Vagina (tissue), 2 donors: ENCODE results near the gene SPDYE4. TPM values are rescaled to one million over a fixed set of nuclear protein-coding genes. Genes with fewer than 3 reads are reported as not detected.

Experiments used
- DNase-seq, 2 donors: peaks; one replicate each; pipeline ENCODE4 v3.0.0-alpha.2; 2017; ENCODE audit errors: extremely low spot score in 2 of 2
- H3K27ac ChIP-seq: fragments of 200-600 bp; sonication (generic); one replicate; pipeline ENCODE4 v1.5.1; 2019
- H3K27me3 ChIP-seq: fragments of 200-600 bp; sonication (generic); one replicate; pipeline ENCODE4 v1.5.1; 2019
- H3K36me3 ChIP-seq, 2 donors: fragments of 200-600 bp; sonication (generic); one replicate each; pipeline ENCODE4 v1.5.1; 2017 to 2019
- H3K4me1 ChIP-seq: fragments of 200-600 bp; sonication (generic); one replicate; pipeline ENCODE4 v1.5.1; 2019
- H3K4me3 ChIP-seq, 2 donors: fragments of 200-600 bp; sonication (generic); 1 replicate in 1 of 2; 2 replicates in 1 of 2; pipeline ENCODE4 v1.5.1; 2016 to 2019
- H3K9me3 ChIP-seq: fragments of 200-600 bp; sonication (generic); one replicate; pipeline ENCODE4 v1.5.1; 2019
- CTCF ChIP-seq, 3 experiments: fragments of 450-650 bp in 2 of 3; fragments of 200-600 bp in 1 of 3; sonication (generic) in 1 of 3; IDR thresholded peaks; one replicate each; pipeline ENCODE4 v1.5.1; 2017 to 2019; ENCODE audit warnings: antibody characterized with exemption in 3 of 3, mild to moderate bottlenecking in 2 of 3, moderate library complexity in 2 of 3
- POLR2A ChIP-seq, 2 donors: fragments of 450-650 bp; IDR thresholded peaks; one replicate each; pipeline ENCODE4 v1.6.1; 2017; ENCODE audit warnings: antibody characterized with exemption in 2 of 2, mild to moderate bottlenecking in 2 of 2, moderate library complexity in 2 of 2
- POLR2AphosphoS5 ChIP-seq, 2 donors: sonication (generic); formaldehyde crosslinking; IDR thresholded peaks; one replicate each; pipeline ENCODE4 v1.9.0; 2017; ENCODE audit warnings: antibody characterized with exemption in 2 of 2, mild to moderate bottlenecking in 2 of 2, low read depth in 1 of 2; ENCODE audit not compliant: insufficient read depth in 1 of 2
- intact Hi-C: fragments of 100-400 bp; cut with DNase I; formaldehyde crosslinking; loops from one replicate; pipeline ENCODE4 v1.15.1; 2023
- total RNA-seq: library from RNA; depleted of rRNA; stranded (reverse); fragments of >200 nt; gene quantifications from one replicate; pipeline ENCODE4 v1.2.3, GENCODE V29; 2016

The SPDYE4 gene
- total RNA-seq, 1 donor from 2014 or later: not detected

GRCh38 chr17:8724451-8724850 lies 33.9 kb downstream of the SPDYE4 start:
- Histone ChIP-seq H3K36me3 (no peaks in the 10 kb centered on the region), H3K27ac (no peak overlapping the region), H3K9me3 (no peaks in the 10 kb centered on the region), H3K27me3 (no peaks in the 10 kb centered on the region), H3K4me3 (no peak overlapping the region), H3K4me1 (no peaks in the 10 kb centered on the region)
- DNase-seq: no peak
- TF ChIP-seq CTCF (IDR thresholded peaks at IDR 0.05): no peak
- no peak for TF ChIP-seq POLR2AphosphoS5 (IDR thresholded peaks at IDR 0.05; ENCODE audit: insufficient read depth in 1 of 2, low read depth in 1 of 2)
- TF ChIP-seq POLR2A (IDR thresholded peaks at IDR 0.05): no peak
- intact Hi-C loops: no loop called here

- no peak overlapping the region for H3K4me3 ChIP-seq
- intact Hi-C loops: no loop called here
- no peaks in the 10 kb centered on the region for H3K36me3 ChIP-seq
- no peak overlapping the region for H3K27ac ChIP-seq
- H3K27me3 ChIP-seq: no peaks in the 10 kb centered on the region
- DNase-seq: no peak
- no peaks in the 10 kb centered on the region for H3K9me3 ChIP-seq
- no peaks in the 10 kb centered on the region for H3K4me1 ChIP-seq
- TF ChIP-seq POLR2A (IDR thresholded peaks at IDR 0.05): no peak
- no peak for TF ChIP-seq CTCF (IDR thresholded peaks at IDR 0.05)
- no peak for TF ChIP-seq POLR2AphosphoS5 (IDR thresholded peaks at IDR 0.05; ENCODE audit: insufficient read depth in 1 of 2, low read depth in 1 of 2)
Measured at GRCh38 chr17:8720596-8720995, 37.8 kb downstream of the SPDYE4 start.

GRCh38 chr17:8719291-8720246 lies 38.8 kb downstream of the SPDYE4 start:
- H3K27me3 ChIP-seq: no peaks in the 10 kb centered on the region
- no peak overlapping the region for H3K27ac ChIP-seq
- no peaks in the 10 kb centered on the region for H3K4me1 ChIP-seq
- no peaks in the 10 kb centered on the region for H3K36me3 ChIP-seq
- no peak overlapping the region for H3K4me3 ChIP-seq
- intact Hi-C loops: no loop called here
- DNase-seq: no peak
- H3K9me3 ChIP-seq: no peaks in the 10 kb centered on the region
- TF ChIP-seq POLR2AphosphoS5 (IDR thresholded peaks at IDR 0.05; ENCODE audit: insufficient read depth in 1 of 2, low read depth in 1 of 2): no peak
- no peak for TF ChIP-seq POLR2A (IDR thresholded peaks at IDR 0.05)
- TF ChIP-seq CTCF (IDR thresholded peaks at IDR 0.05): no peak

GRCh38 chr17:8718001-8718563 lies 40.3 kb downstream of the SPDYE4 start:
- intact Hi-C loops: no loop called here
- no peak overlapping the region for H3K4me3 ChIP-seq
- TF ChIP-seq POLR2A (IDR thresholded peaks at IDR 0.05) (no peak), POLR2AphosphoS5 (IDR thresholded peaks at IDR 0.05; ENCODE audit: insufficient read depth in 1 of 2, low read depth in 1 of 2) (no peak), CTCF (IDR thresholded peaks at IDR 0.05) (no peak)
- no peaks in the 10 kb centered on the region for H3K4me1 ChIP-seq
- DNase-seq: no peak
- no peaks in the 10 kb centered on the region for H3K27me3 ChIP-seq
- H3K36me3 ChIP-seq: no peaks in the 10 kb centered on the region
- H3K9me3 ChIP-seq: no peaks in the 10 kb centered on the region
- H3K27ac ChIP-seq: no peak overlapping the region

- no peak for DNase-seq
- Histone ChIP-seq H3K9me3 (no peaks in the 10 kb centered on the region), H3K36me3 (no peaks in the 10 kb centered on the region), H3K4me3 (no peak overlapping the region), H3K4me1 (no peaks in the 10 kb centered on the region), H3K27me3 (no peaks in the 10 kb centered on the region), H3K27ac (no peak overlapping the region)
- TF ChIP-seq POLR2AphosphoS5 (IDR thresholded peaks at IDR 0.05; ENCODE audit: insufficient read depth in 1 of 2, low read depth in 1 of 2) (no peak), CTCF (IDR thresholded peaks at IDR 0.05) (no peak), POLR2A (IDR thresholded peaks at IDR 0.05) (no peak)
- intact Hi-C loops: no loop called here
Measured at GRCh38 chr17:8713878-8714277, 44.5 kb downstream of the SPDYE4 start.
